ENCODE data around the gene ABCD3.
"Not testable (repeated sequence)": the region's sequence is repeated elsewhere in the genome, so short reads cannot be mapped to it uniquely, and the experiment has no call there.

The ABCD3 gene

GRCh38 chr1:94553931-94554330 is 135.7 kb downstream of the ABCD3 start:
- no peak for DNase-seq

GRCh38 chr1:94554580-94554979 is 136.4 kb downstream of the ABCD3 start:
- DNase-seq: no peak

GRCh38 chr1:94555091-94555490 is 136.9 kb downstream of the ABCD3 start:
- DNase-seq: no peak

- DNase-seq: no peak
Observed at GRCh38 chr1:94559921-94560320, 141.7 kb downstream of the ABCD3 start.

GRCh38 chr1:94560333-94560732 is 142.1 kb downstream of the ABCD3 start:
- no peak for DNase-seq

- no peak for DNase-seq
Observed at GRCh38 chr1:94562519-94563260, 144.5 kb downstream of the ABCD3 start.

- no peak for DNase-seq
Observed at GRCh38 chr1:94565901-94566300, 147.7 kb downstream of the ABCD3 start.

- not testable (repeated sequence) for DNase-seq
Observed at GRCh38 chr1:94566436-94566835, 148.2 kb downstream of the ABCD3 start.

- not testable (repeated sequence) for DNase-seq
Observed at GRCh38 chr1:94567975-94568607, 149.9 kb downstream of the ABCD3 start.
